Thyroid gland (tissue), 4 donors: Measurements from ENCODE around the gene ORM2.

Source experiments
- CTCF ChIP-seq, 6 experiments: fragments of 200-600 bp in 3 of 6; fragments of 450-650 bp in 3 of 6; sonication (generic) in 3 of 6; IDR thresholded peaks; one replicate each; pipeline ENCODE4 v1.5.1; 2016 to 2019; ENCODE audit warnings: antibody characterized with exemption in 6 of 6, mild to moderate bottlenecking in 2 of 6, inconsistent platforms in 1 of 6, moderate library complexity in 1 of 6
- POLR2A ChIP-seq, 2 donors: fragments of 450-650 bp; IDR thresholded peaks; one replicate each; pipeline ENCODE4 v1.6.1; 2017; ENCODE audit warnings: antibody characterized with exemption in 2 of 2, mild to moderate bottlenecking in 2 of 2, moderate library complexity in 1 of 2

- TF ChIP-seq POLR2A (IDR thresholded peaks at IDR 0.05), result no peak
- no peak for TF ChIP-seq CTCF (IDR thresholded peaks at IDR 0.05)
Observed at GRCh38 chr9:114289106-114289505, 40.6 kb upstream of the ORM2 start.
